ENCODE results near the gene HHAT.

The HHAT gene

GRCh38 chr1:210683403-210684047 lies 354.8 kb downstream of the HHAT start:
- H3K27me3 ChIP-seq (ENCODE audit: insufficient read depth, insufficient read length): no peaks in the 10 kb centered on the region
- H3K4me1 ChIP-seq (ENCODE audit: insufficient read depth, insufficient read length): no peaks in the 10 kb centered on the region
- no peak for TF ChIP-seq SUZ12 (IDR thresholded peaks at IDR 0.05; ENCODE audit: extremely low read depth, insufficient read depth, insufficient read length)
- no peak for TF ChIP-seq ZNF274 (IDR thresholded peaks at IDR 0.05; ENCODE audit: low read depth, low read length)
- TF ChIP-seq YY1 (IDR thresholded peaks at IDR 0.05; ENCODE audit: insufficient read depth, insufficient read length): no peak
- DNase-seq (ENCODE audit: low read depth, low spot score): no peak
- no peaks in the 10 kb centered on the region for H3K9me3 ChIP-seq (ENCODE audit: insufficient read depth, low read length)
- no peaks in the 10 kb centered on the region for H3K36me3 ChIP-seq (ENCODE audit: insufficient read depth, insufficient read length, low read length)
- no peak overlapping the region for H3K4me3 ChIP-seq (ENCODE audit: insufficient read length, low read depth)
- no peak overlapping the region for H3K9ac ChIP-seq (ENCODE audit: insufficient read length, low read depth)

- H3K4me1 ChIP-seq (ENCODE audit: insufficient read depth, insufficient read length): peaks cover under 1% of the 10 kb centered on the region
- no peak overlapping the region for H3K4me3 ChIP-seq (ENCODE audit: insufficient read length, low read depth)
- H3K9me3 ChIP-seq (ENCODE audit: insufficient read depth, low read length): no peaks in the 10 kb centered on the region
- no peak for TF ChIP-seq SUZ12 (IDR thresholded peaks at IDR 0.05; ENCODE audit: extremely low read depth, insufficient read depth, insufficient read length)
- no peak for TF ChIP-seq ZNF274 (IDR thresholded peaks at IDR 0.05; ENCODE audit: low read depth, low read length)
- no peak for TF ChIP-seq YY1 (IDR thresholded peaks at IDR 0.05; ENCODE audit: insufficient read depth, insufficient read length)
- H3K36me3 ChIP-seq (ENCODE audit: insufficient read depth, insufficient read length, low read length): no peaks in the 10 kb centered on the region
- DNase-seq (ENCODE audit: low read depth, low spot score): no peak
- no peaks in the 10 kb centered on the region for H3K27me3 ChIP-seq (ENCODE audit: insufficient read depth, insufficient read length)
- no peak overlapping the region for H3K9ac ChIP-seq (ENCODE audit: insufficient read length, low read depth)
Observed at GRCh38 chr1:210684466-210685294, 356.0 kb downstream of the HHAT start.

GRCh38 chr1:210685295-210685650 lies 356.6 kb downstream of the HHAT start:
- H3K4me1 ChIP-seq (ENCODE audit: insufficient read depth, insufficient read length): peaks cover 2% of the 10 kb centered on the region
- TF ChIP-seq ZNF274 (IDR thresholded peaks at IDR 0.05; ENCODE audit: low read depth, low read length): no peak
- TF ChIP-seq YY1 (IDR thresholded peaks at IDR 0.05; ENCODE audit: insufficient read depth, insufficient read length): no peak
- no peak for TF ChIP-seq SUZ12 (IDR thresholded peaks at IDR 0.05; ENCODE audit: extremely low read depth, insufficient read depth, insufficient read length)
- H3K9ac ChIP-seq (ENCODE audit: insufficient read length, low read depth): no peak overlapping the region
- H3K9me3 ChIP-seq (ENCODE audit: insufficient read depth, low read length): no peaks in the 10 kb centered on the region
- H3K36me3 ChIP-seq (ENCODE audit: insufficient read depth, insufficient read length, low read length): no peaks in the 10 kb centered on the region
- no peaks in the 10 kb centered on the region for H3K27me3 ChIP-seq (ENCODE audit: insufficient read depth, insufficient read length)
- H3K4me3 ChIP-seq (ENCODE audit: insufficient read length, low read depth): no peak overlapping the region
- no peak for DNase-seq (ENCODE audit: low read depth, low spot score)

- Histone ChIP-seq H3K9me3 (ENCODE audit: insufficient read depth, low read length) (no peaks in the 10 kb centered on the region), H3K36me3 (ENCODE audit: insufficient read depth, insufficient read length, low read length) (no peaks in the 10 kb centered on the region), H3K9ac (ENCODE audit: insufficient read length, low read depth) (no peak overlapping the region), H3K4me1 (ENCODE audit: insufficient read depth, insufficient read length) (peaks cover 2% of the 10 kb centered on the region), H3K4me3 (ENCODE audit: insufficient read length, low read depth) (no peak overlapping the region), H3K27me3 (ENCODE audit: insufficient read depth, insufficient read length) (no peaks in the 10 kb centered on the region)
- no peak for TF ChIP-seq SUZ12 (IDR thresholded peaks at IDR 0.05; ENCODE audit: extremely low read depth, insufficient read depth, insufficient read length)
- no peak for TF ChIP-seq YY1 (IDR thresholded peaks at IDR 0.05; ENCODE audit: insufficient read depth, insufficient read length)
- TF ChIP-seq ZNF274 (IDR thresholded peaks at IDR 0.05; ENCODE audit: low read depth, low read length): no peak
- DNase-seq (ENCODE audit: low read depth, low spot score): no peak
Observed at GRCh38 chr1:210686841-210687240, 358.1 kb downstream of the HHAT start.

GRCh38 chr1:210687582-210688279 lies 359.0 kb downstream of the HHAT start:
- H3K27me3 ChIP-seq (ENCODE audit: insufficient read depth, insufficient read length): no peaks in the 10 kb centered on the region

GRCh38 chr1:210688512-210689234 lies 360.0 kb downstream of the HHAT start:
- H3K36me3 ChIP-seq (ENCODE audit: insufficient read depth, insufficient read length, low read length): no peaks in the 10 kb centered on the region
- H3K9me3 ChIP-seq (ENCODE audit: insufficient read depth, low read length): no peaks in the 10 kb centered on the region
- H3K27me3 ChIP-seq (ENCODE audit: insufficient read depth, insufficient read length): no peaks in the 10 kb centered on the region
- no peak overlapping the region for H3K4me3 ChIP-seq (ENCODE audit: insufficient read length, low read depth)
- H3K4me1 ChIP-seq (ENCODE audit: insufficient read depth, insufficient read length): peaks cover 2% of the 10 kb centered on the region
- no peak overlapping the region for H3K9ac ChIP-seq (ENCODE audit: insufficient read length, low read depth)
- TF ChIP-seq ZNF274 (IDR thresholded peaks at IDR 0.05; ENCODE audit: low read depth, low read length) (no peak), SUZ12 (IDR thresholded peaks at IDR 0.05; ENCODE audit: extremely low read depth, insufficient read depth, insufficient read length) (no peak), YY1 (IDR thresholded peaks at IDR 0.05; ENCODE audit: insufficient read depth, insufficient read length) (no peak)
- DNase-seq (ENCODE audit: low read depth, low spot score): no peak

More at GRCh38 chr1:210687582-210688279, 359.0 kb downstream of the HHAT start:
- Histone ChIP-seq H3K4me3 (ENCODE audit: insufficient read length, low read depth) (no peak overlapping the region), H3K9ac (ENCODE audit: insufficient read length, low read depth) (no peak overlapping the region), H3K36me3 (ENCODE audit: insufficient read depth, insufficient read length, low read length) (no peaks in the 10 kb centered on the region), H3K9me3 (ENCODE audit: insufficient read depth, low read length) (no peaks in the 10 kb centered on the region), H3K4me1 (ENCODE audit: insufficient read depth, insufficient read length) (peaks cover 2% of the 10 kb centered on the region)
- no peak for TF ChIP-seq ZNF274 (IDR thresholded peaks at IDR 0.05; ENCODE audit: low read depth, low read length)
- TF ChIP-seq SUZ12 (IDR thresholded peaks at IDR 0.05; ENCODE audit: extremely low read depth, insufficient read depth, insufficient read length): no peak
- no peak for DNase-seq (ENCODE audit: low read depth, low spot score)
